Uterus (tissue), 4 donors: ENCODE data around the gene THSD7B. TPM values are rescaled to one million over a fixed set of nuclear protein-coding genes. Genes with fewer than 3 reads are reported as not detected.

Experiments
- DNase-seq, 2 donors: peaks; one replicate each; pipeline ENCODE4 v3.0.0-alpha.2; 2019 to 2020
- H3K27ac ChIP-seq, 2 donors: fragments of 200-600 bp; sonication (generic); 1 replicate in 1 of 2; 2 replicates in 1 of 2; pipeline ENCODE4 v1.5.1; 2016 to 2018
- H3K27me3 ChIP-seq, 2 donors: fragments of 200-600 bp; sonication (generic); one replicate each; pipeline ENCODE4 v1.5.1; 2018 to 2019; ENCODE audit warnings: control low read depth in 1 of 2
- H3K36me3 ChIP-seq, 2 donors: fragments of 200-600 bp; sonication (generic); one replicate each; pipeline ENCODE4 v1.5.1; 2019; ENCODE audit warnings: control low read depth in 1 of 2
- H3K4me1 ChIP-seq, 2 donors: fragments of 200-600 bp; sonication (generic); one replicate each; pipeline ENCODE4 v1.5.1; 2018 to 2019; ENCODE audit warnings: control low read depth in 1 of 2
- H3K4me3 ChIP-seq, 2 donors: fragments of 200-600 bp; sonication (generic); 1 replicate in 1 of 2; 2 replicates in 1 of 2; pipeline ENCODE4 v1.5.1; 2018 to 2019; ENCODE audit warnings: mild to moderate bottlenecking in 1 of 2
- H3K9me3 ChIP-seq, 2 donors: fragments of 200-600 bp; sonication (generic); one replicate each; pipeline ENCODE4 v1.5.1; 2019; ENCODE audit warnings: control low read depth in 1 of 2
- CTCF ChIP-seq, 4 experiments: fragments of 200-600 bp in 2 of 4; fragments of 450-650 bp in 2 of 4; sonication (generic) in 2 of 4; IDR thresholded peaks; one replicate each; pipeline ENCODE4 v1.5.1; 2016 to 2019; ENCODE audit warnings: antibody characterized with exemption in 4 of 4, mild to moderate bottlenecking in 2 of 4, moderate library complexity in 1 of 4
- POLR2A ChIP-seq, 2 donors: fragments of 450-650 bp; IDR thresholded peaks; one replicate each; pipeline ENCODE4 v1.6.1; 2016; ENCODE audit warnings: antibody characterized with exemption in 2 of 2, mild to moderate bottlenecking in 1 of 2, moderate library complexity in 1 of 2
- intact Hi-C: fragments of 100-400 bp; cut with DNase I; formaldehyde crosslinking; loops from one replicate; pipeline ENCODE4 v1.15.1; 2023; ENCODE audit warnings: low total_unique reads
- total RNA-seq, 4 donors: library from RNA; depleted of rRNA in 3 of 4; stranded (reverse); fragments of >200 nt in 3 of 4; gene quantifications; one replicate each; pipeline versions ENCODE4 v1.1.0 to v1.2.4, GENCODE V29; 2014 to 2023
- donor health status: DM: yes; HTN: yes; CAD: no.

The THSD7B gene
- total RNA-seq, 4 donors from 2014 or later, result 0.26 to 9.6 (median 0.67) TPM; not detected in 1

- DNase-seq, result no peak
- no peak for TF ChIP-seq CTCF (IDR thresholded peaks at IDR 0.05)
- no peak for TF ChIP-seq POLR2A (IDR thresholded peaks at IDR 0.05)
- Histone ChIP-seq H3K27ac (no peak overlapping the region), H3K4me3 (no peak overlapping the region), H3K36me3 (no peaks in the 10 kb centered on the region), H3K4me1 (no peaks in the 10 kb centered on the region), H3K27me3 (no peaks in the 10 kb centered on the region), H3K9me3 (no peaks in the 10 kb centered on the region)
- intact Hi-C loops, result no loop called here
Observed at GRCh38 chr2:136874258-136874657, 108.9 kb downstream of the THSD7B start.

GRCh38 chr2:136891100-136891499 lies 125.8 kb downstream of the THSD7B start:
- DNase-seq, result no peak
- Histone ChIP-seq H3K9me3 (no peaks in the 10 kb centered on the region), H3K4me3 (no peak overlapping the region), H3K4me1 (no peaks in the 10 kb centered on the region), H3K27me3 (no peaks in the 10 kb centered on the region), H3K36me3 (no peaks in the 10 kb centered on the region), H3K27ac (no peak overlapping the region)
- TF ChIP-seq POLR2A (IDR thresholded peaks at IDR 0.05), result no peak
- TF ChIP-seq CTCF (IDR thresholded peaks at IDR 0.05), result no peak
- intact Hi-C loops, result no loop called here

- Histone ChIP-seq H3K36me3 (no peaks in the 10 kb centered on the region), H3K9me3 (no peaks in the 10 kb centered on the region)
- TF ChIP-seq POLR2A (IDR thresholded peaks at IDR 0.05), result no peak
- TF ChIP-seq CTCF (IDR thresholded peaks at IDR 0.05), result no peak
Observed at GRCh38 chr2:136894007-136894634, 128.8 kb downstream of the THSD7B start.

DNA sequence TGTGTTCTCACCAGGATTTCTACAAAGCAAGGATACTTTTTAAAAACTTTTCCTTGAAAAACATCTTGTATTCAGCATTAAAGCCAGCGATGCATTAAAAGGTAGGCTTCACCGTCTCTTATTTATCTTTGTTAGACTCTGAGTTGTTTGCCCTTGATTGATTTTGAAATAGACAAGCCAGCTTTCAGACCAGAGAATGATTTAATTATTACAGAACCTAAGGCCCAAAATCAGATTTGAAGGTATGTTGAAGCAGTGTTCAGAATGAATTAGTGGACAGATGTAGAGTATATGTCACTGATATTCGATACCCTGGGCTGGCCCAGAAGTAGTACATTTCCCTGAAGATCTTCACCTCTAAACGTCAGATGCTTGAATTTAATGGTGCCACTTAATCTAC lies 136.4 kb downstream of the THSD7B start:
- Histone ChIP-seq H3K27ac (no peak overlapping the region), H3K4me1 (no peaks in the 10 kb centered on the region), H3K4me3 (no peak overlapping the region), H3K9me3 (no peaks in the 10 kb centered on the region), H3K27me3 (no peaks in the 10 kb centered on the region), H3K36me3 (no peaks in the 10 kb centered on the region)
- no peak for DNase-seq
- intact Hi-C loops, result no loop called here
- TF ChIP-seq POLR2A (IDR thresholded peaks at IDR 0.05) (no peak), CTCF (IDR thresholded peaks at IDR 0.05) (no peak)

More at GRCh38 chr2:136894007-136894634, 128.8 kb downstream of the THSD7B start:
- no peak for DNase-seq
- Histone ChIP-seq H3K4me3 (no peak overlapping the region), H3K27me3 (no peaks in the 10 kb centered on the region), H3K4me1 (no peaks in the 10 kb centered on the region), H3K27ac (no peak overlapping the region)
- intact Hi-C loops, result no loop called here

- no peak overlapping the region for H3K27ac ChIP-seq
- TF ChIP-seq POLR2A (IDR thresholded peaks at IDR 0.05) (no peak), CTCF (IDR thresholded peaks at IDR 0.05) (no peak)
- no peak for DNase-seq
- intact Hi-C loops, result no loop called here
- no peaks in the 10 kb centered on the region for H3K9me3 ChIP-seq
- no peak overlapping the region for H3K4me3 ChIP-seq
- no peaks in the 10 kb centered on the region for H3K36me3 ChIP-seq
- no peaks in the 10 kb centered on the region for H3K4me1 ChIP-seq
- no peaks in the 10 kb centered on the region for H3K27me3 ChIP-seq
Observed at GRCh38 chr2:136905779-136906178, 140.4 kb downstream of the THSD7B start.
